NB4 (cell line): ENCODE results near the gene OSBPL1A.

Experiments
- DNase-seq: peaks from one replicate; pipeline ENCODE4 v3.0.0; 2010; ENCODE audit warnings: low read depth
- H3K4me3 ChIP-seq: one replicate; pipeline ENCODE4 v1.5.1; 2011; ENCODE audit warnings: mild to moderate bottlenecking, low read depth, low read length, moderate library complexity
- MYC ChIP-seq: IDR thresholded peaks from 2 replicates; pipeline ENCODE4 v1.6.1; 2011; ENCODE audit warnings: low read depth, low read length
- POLR2A ChIP-seq: IDR thresholded peaks from 2 replicates; pipeline ENCODE4 v1.6.1; 2011; ENCODE audit warnings: mild to moderate bottlenecking; ENCODE audit not compliant: insufficient read length; ENCODE audit errors: extremely low read depth
- TF ChIP-seq, protein P1 (sequence below): IDR thresholded peaks from 2 replicates; pipeline ENCODE4 v1.6.1; 2011; ENCODE audit warnings: low read depth, low read length
- TF ChIP-seq, protein P2 (sequence below): IDR thresholded peaks from one replicate; pipeline ENCODE4 v1.5.1; 2012; ENCODE audit warnings: low read depth, low read length

Gene OSBPL1A

DNA sequence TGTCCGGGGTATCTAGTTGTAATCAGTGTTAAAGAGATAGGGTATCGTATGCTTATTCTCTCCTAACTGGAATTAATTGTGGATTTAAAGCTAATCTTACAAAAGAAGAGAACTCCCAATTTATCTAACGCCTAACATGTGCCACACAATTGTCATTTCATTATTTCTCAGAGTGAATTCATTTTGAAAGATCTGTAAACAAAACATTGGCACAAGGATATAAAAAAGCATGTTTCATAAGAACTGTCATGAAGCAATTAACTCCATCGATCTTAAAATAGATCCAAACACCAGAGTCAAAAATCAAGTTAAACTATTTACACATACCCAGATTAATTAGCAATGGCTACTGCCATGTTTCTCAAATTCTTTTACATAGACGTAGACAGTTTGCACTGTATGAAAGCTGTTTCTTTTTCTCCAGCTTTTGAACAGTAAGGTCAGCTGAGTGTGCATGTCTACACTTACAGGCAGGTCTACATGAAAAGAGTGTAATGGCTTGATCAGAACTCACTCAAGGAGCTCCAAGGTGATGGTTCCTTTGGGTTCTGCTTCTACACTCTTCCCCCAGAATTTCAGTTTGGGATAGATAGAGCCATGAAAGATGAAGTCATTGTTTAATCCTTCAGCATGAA is 220.0 kb downstream of the OSBPL1A start:
- DNase-seq = no peak
- H3K4me3 ChIP-seq = no peak overlapping the region
- TF ChIP-seq, protein P1, sequence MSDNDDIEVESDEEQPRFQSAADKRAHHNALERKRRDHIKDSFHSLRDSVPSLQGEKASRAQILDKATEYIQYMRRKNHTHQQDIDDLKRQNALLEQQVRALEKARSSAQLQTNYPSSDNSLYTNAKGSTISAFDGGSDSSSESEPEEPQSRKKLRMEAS = no peak
- TF ChIP-seq, protein P2, sequence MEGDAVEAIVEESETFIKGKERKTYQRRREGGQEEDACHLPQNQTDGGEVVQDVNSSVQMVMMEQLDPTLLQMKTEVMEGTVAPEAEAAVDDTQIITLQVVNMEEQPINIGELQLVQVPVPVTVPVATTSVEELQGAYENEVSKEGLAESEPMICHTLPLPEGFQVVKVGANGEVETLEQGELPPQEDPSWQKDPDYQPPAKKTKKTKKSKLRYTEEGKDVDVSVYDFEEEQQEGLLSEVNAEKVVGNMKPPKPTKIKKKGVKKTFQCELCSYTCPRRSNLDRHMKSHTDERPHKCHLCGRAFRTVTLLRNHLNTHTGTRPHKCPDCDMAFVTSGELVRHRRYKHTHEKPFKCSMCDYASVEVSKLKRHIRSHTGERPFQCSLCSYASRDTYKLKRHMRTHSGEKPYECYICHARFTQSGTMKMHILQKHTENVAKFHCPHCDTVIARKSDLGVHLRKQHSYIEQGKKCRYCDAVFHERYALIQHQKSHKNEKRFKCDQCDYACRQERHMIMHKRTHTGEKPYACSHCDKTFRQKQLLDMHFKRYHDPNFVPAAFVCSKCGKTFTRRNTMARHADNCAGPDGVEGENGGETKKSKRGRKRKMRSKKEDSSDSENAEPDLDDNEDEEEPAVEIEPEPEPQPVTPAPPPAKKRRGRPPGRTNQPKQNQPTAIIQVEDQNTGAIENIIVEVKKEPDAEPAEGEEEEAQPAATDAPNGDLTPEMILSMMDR = no peak
- TF ChIP-seq POLR2A = no peak
- no peak for TF ChIP-seq MYC

DNA sequence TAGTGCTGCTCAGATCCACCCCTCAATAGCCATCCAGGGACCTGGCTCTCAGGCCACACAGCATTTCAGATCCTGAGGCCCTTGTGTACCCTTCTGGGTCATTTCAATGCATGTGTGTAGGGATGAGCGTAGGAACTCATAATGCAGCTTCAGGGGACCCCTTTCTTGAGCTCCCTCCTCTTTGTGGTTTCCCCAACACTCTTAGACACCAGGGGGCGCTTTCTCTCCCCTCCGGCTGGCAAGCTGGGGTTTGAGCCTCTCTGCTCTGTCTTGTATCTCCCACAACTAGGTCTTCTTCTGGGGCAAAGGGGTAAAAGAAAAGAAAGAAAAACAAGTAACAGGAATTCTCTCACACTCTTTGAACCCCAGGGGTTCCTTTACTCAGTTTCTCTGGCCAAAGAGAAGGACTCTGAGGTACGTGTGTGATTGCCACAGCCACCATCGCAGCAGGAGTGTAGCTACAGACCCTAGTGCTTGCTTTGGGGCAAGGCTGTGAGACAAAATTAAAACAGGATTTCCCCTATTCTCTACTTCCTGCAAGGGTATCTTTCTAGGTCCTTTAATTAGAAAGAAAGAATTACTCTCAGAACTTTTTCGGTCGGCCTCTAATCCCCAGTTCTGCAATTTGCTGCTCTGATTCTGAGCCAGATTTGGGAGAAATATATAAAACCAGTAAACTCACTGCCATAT is 220.8 kb downstream of the OSBPL1A start:
- TF ChIP-seq, protein P2 = peak; percentile 74
- TF ChIP-seq MYC = no peak
- H3K4me3 ChIP-seq = no peak overlapping the region
- DNase-seq = peak; percentile 57

DNA sequence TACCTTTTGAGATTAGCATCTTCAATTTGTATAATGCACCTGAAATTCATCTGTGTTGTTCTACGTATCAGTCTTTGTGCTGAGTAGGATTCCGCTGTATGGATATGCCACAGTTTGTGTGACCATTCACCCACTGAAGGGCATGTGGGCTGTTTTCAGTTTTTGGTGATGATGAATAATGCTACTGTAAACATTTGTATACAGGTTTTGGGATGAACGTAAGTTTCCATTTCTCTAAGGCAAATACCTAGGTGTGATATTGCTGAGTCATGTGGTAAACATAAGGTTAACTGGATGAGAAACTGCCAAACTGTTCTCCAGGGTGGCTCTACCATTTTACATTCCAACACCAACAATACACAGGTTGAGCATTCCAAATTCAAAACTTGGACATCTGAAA is 223.6 kb downstream of the OSBPL1A start:
- no peak overlapping the region for H3K4me3 ChIP-seq
- TF ChIP-seq, protein P2 = no peak
- TF ChIP-seq MYC = no peak
- no peak for TF ChIP-seq POLR2A
- TF ChIP-seq, protein P1 = no peak
- DNase-seq = no peak

DNA sequence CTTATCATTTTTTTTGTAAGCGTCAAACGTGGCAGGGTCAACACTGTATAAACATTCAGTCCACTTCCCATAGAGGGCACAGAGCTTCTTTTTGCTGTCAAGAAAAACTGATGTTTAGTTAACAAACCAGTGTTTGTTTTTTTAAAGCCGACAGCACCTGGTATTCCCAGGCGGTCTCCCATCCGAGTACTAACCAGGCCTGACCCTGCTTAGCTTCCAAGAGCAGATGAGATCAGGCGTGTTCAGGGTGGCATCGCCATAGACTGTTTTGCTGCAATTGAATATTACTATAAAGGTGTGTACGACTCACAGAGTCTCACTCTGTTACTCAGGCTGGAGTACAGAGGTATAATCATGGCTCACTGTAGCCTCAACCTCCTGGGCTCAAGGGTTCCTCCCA is 227.3 kb downstream of the OSBPL1A start:
- H3K4me3 ChIP-seq = no peak overlapping the region
- TF ChIP-seq, protein P2 = no peak
- TF ChIP-seq, protein P1 = no peak
- TF ChIP-seq MYC (no peak), POLR2A (no peak)
- no peak for DNase-seq

DNA sequence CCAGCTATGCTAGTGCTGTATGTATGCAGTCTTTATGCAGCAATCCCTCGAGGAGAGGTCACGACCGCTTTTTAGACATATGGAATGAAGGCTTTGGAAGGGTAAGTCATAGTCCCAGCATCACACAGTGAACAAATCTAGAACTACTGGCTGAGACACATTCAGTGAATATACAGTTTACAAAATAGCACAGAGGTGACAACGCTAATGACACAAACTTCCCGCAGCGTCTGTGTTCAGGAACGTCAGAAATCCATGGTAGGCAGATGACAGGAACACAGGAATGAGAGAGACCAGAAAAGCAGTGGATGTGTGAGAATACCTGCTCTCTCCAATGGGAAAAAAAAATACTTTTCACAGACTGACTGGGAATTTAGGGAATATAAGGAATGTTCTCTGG is 229.1 kb downstream of the OSBPL1A start:
- H3K4me3 ChIP-seq = no peak overlapping the region
- TF ChIP-seq MYC = no peak
- TF ChIP-seq, protein P1 = no peak
- no peak for TF ChIP-seq POLR2A

DNA sequence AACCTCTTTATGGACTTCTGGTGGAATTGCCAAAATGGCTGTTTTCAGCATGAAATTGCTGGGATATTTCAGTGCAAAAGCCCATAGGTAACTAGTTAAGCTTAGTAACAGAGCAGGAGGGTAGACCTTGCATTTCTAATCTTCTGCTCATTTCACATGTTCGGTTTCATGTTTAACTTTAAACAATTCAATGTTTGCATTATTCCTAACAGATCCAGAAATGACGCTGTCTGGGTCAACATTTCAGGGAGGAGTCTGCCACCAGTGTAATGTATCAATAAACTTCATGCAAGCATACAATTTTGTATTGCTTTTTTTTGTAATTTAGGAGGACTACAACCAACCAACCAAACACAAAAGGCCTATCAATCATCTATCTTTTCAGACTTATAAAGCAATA is 236.3 kb downstream of the OSBPL1A start:
- H3K4me3 ChIP-seq = no peak overlapping the region
- DNase-seq = no peak
- TF ChIP-seq, protein P2 = no peak
- TF ChIP-seq POLR2A (no peak), MYC (no peak)
- TF ChIP-seq, protein P1 = no peak

More for the DNA sequence above, 229.1 kb downstream of the OSBPL1A start:
- no peak for DNase-seq
